Spinal cord (tissue), 10 donors: ENCODE data around the gene ZMYM3. TPM values are rescaled to one million over a fixed set of nuclear protein-coding genes. Genes with fewer than 3 reads are reported as not detected.

Experiments
- DNase-seq, 6 donors: peaks; one replicate each; pipeline versions ENCODE4 v3.0.0 to v3.0.0-alpha.2; 2013 to 2015; ENCODE audit warnings: low spot score in 6 of 6, low read depth in 4 of 6
- H3K27ac ChIP-seq: one replicate; pipeline ENCODE4 v1.5.1; 2013; ENCODE audit warnings: low read depth, low read length, control low read depth
- H3K27me3 ChIP-seq: one replicate; pipeline ENCODE4 v1.6.1; 2013; ENCODE audit warnings: low read length; ENCODE audit not compliant: control insufficient read depth, insufficient read depth
- H3K36me3 ChIP-seq: one replicate; pipeline ENCODE4 v1.6.1; 2013; ENCODE audit warnings: low read length; ENCODE audit not compliant: control insufficient read depth, insufficient read depth
- H3K4me1 ChIP-seq: one replicate; pipeline ENCODE4 v1.6.1; 2013; ENCODE audit warnings: low read length; ENCODE audit not compliant: control insufficient read depth, insufficient read depth
- H3K4me3 ChIP-seq: one replicate; pipeline ENCODE4 v1.5.1; 2013; ENCODE audit warnings: low read depth, low read length, control low read depth
- H3K9me3 ChIP-seq: one replicate; pipeline ENCODE4 v1.6.1; 2013; ENCODE audit warnings: low read length; ENCODE audit not compliant: control insufficient read depth, insufficient read depth
- WGBS: methylation state at CpG from one replicate; pipeline ENCODE4 v1.1.5; 2013; ENCODE audit warnings: missing lambda C conversion rate; ENCODE audit not compliant: insufficient coverage; 5-methylcytosine and 5-hydroxymethylcytosine counted together
- polyA plus RNA-seq, 2 donors: library from polyadenylated mRNA; unstranded; fragments of 120-200 nt; gene quantifications; one replicate each; pipeline ENCODE4 v1.2.1, GENCODE V29; 2013; ENCODE audit not compliant: insufficient read length in 2 of 2
- total RNA-seq, 2 donors: library from RNA; depleted of rRNA in 1 of 2; stranded (reverse); fragments of 120-200 nt in 1 of 2; fragments of >200 nt in 1 of 2; gene quantifications; one replicate each; pipeline versions ENCODE4 v1.2.3 to v1.2.4, GENCODE V29; 2013 to 2014
- donor health status: healthy.

The ZMYM3 gene
- total and polyA plus RNA-seq, 4 donors, result 26.4 to 54.2 (median 39.6) TPM

DNA sequence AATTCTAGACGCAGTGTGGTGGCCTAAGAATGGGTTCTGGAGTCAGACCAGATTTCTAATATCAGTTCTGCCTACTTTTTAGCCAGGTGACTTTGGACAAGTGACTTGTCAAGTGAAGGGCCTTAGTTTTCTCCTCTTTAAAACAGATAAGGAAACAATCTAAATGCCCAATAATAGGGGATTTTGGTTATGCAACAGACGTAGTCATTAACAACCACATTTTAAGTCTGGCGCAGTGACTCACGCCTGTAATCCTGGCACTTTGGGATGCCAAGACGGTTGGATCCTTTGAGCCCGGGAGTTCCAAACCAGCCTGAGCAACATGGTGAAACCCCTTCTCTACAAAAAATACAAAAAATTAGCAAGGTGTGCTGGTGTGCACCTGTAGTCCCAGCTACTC is 2.1 kb upstream of the ZMYM3 start:
- H3K27ac ChIP-seq, result no peak overlapping the region

DNA sequence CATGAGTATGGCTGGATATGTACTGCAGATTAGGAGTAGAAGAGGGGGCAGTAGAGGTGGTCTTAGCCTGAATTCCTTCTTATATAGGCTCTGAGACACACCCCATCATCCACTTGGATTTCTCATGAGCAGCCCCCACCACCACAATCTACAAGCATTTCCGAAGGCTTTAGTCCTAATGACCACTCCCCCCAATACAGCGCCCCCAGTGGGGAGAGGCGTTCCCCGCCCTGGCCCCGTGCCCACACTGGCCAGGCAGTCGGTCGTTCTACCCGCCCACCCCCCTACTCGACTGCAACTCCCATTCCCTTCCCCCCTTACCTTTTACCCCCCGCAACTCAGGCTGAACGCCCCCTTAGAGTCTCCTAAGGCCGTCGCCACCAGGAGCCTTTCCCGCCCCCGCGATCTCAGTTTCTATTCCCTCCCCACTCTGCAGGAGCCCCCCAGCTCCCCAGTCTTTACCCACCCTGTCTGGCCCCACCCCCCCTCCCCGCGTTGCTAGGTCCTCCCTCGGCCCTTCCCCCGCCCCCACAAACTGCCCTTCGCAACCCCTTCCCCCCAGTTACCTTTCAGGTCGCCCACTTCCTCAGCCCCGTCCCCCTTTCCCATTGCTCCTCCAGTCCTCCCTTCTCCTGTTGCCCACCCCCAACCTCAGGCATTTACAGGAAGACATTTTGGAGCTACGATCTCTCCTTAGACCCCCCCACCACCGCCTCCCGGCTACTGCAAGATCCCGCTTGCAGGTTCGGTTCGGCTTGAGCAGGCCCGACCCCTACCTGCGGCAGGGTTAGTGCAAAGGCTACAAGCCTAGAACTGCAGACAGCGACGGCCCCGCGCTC is 468 bp downstream of the ZMYM3 start:
- peak overlapping the region; percentile 70 for H3K4me3 ChIP-seq
- DNase-seq, result peak in 2 of 6 donors; percentile 64 to 71
- no peaks in the 10 kb centered on the region for H3K27me3 ChIP-seq
- 23% methylated on average over 25 of the region's 35 CpGs for WGBS
- H3K36me3 ChIP-seq, result peaks cover 19% of the 10 kb centered on the region
- peak overlapping the region; percentile 67 for H3K27ac ChIP-seq
- no peaks in the 10 kb centered on the region for H3K9me3 ChIP-seq
- peaks cover 19% of the 10 kb centered on the region for H3K4me1 ChIP-seq

More for the DNA sequence above, 2.1 kb upstream of the ZMYM3 start:
- Histone ChIP-seq H3K9me3 (no peaks in the 10 kb centered on the region), H3K36me3 (no peaks in the 10 kb centered on the region), H3K27me3 (no peaks in the 10 kb centered on the region), H3K4me3 (no peak overlapping the region), H3K4me1 (peaks cover 16% of the 10 kb centered on the region)
- no peak for DNase-seq
- WGBS, result 72% methylated on average over 4 of the region's 6 CpGs

DNA sequence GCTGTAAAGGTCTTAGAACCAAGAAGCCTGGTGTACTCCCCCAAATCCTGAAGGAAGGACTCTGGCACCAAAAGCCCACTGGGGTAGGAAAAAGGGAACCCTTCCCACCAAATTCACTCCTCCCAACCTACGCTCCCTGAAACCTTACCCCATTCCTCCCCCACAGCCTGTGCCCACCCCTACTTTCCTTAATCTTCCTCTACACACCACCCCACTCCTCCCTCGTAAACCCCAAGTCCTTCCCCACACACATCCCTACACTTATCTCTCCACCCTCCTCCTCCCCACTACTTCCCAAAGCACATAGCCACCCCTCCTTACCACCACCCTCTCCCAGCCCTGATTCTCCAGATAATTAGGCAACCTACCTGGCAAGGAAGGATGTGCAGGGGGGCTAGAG is 1.7 kb downstream of the ZMYM3 start:
- peaks cover 19% of the 10 kb centered on the region for H3K4me1 ChIP-seq
- H3K9me3 ChIP-seq, result no peaks in the 10 kb centered on the region
- H3K4me3 ChIP-seq, result no peak overlapping the region
- DNase-seq, result no peak
- WGBS, result 51% methylated on average over 2 of the region's 2 CpGs
- H3K27me3 ChIP-seq, result no peaks in the 10 kb centered on the region
- peaks cover 32% of the 10 kb centered on the region for H3K36me3 ChIP-seq
- H3K27ac ChIP-seq, result no peak overlapping the region

DNA sequence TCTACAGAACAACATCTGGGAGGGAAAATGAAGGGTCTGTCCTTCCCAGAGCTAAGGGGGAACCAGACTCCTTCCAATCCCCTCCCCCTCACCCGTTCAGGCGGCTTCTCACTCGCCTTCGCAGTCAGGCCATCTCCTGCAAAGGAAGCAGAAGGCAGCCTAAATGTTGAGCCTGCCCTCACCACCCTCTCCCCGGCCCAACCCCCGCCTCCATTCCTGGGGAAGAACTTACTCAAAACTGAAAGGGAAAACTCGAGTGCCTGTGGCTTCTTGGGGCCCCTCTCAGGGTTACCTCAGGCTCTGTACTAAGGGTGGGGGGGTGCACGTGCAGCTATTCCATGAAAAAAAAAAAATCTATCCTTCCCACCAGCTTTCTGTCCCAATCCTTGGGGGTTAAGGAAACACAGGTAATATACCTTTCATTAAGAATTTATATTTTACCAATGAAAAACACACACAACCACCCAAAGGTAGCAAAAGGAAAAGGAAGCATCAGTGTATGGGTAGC is 2.4 kb downstream of the ZMYM3 start:
- Histone ChIP-seq H3K4me1 (peaks cover 19% of the 10 kb centered on the region), H3K27me3 (no peaks in the 10 kb centered on the region), H3K4me3 (no peak overlapping the region), H3K9me3 (no peaks in the 10 kb centered on the region), H3K27ac (no peak overlapping the region), H3K36me3 (peaks cover 36% of the 10 kb centered on the region)
- WGBS, result 16% methylated on average over 4 of the region's 8 CpGs
- peak in 1 of 6 donors; percentile 1 for DNase-seq

DNA sequence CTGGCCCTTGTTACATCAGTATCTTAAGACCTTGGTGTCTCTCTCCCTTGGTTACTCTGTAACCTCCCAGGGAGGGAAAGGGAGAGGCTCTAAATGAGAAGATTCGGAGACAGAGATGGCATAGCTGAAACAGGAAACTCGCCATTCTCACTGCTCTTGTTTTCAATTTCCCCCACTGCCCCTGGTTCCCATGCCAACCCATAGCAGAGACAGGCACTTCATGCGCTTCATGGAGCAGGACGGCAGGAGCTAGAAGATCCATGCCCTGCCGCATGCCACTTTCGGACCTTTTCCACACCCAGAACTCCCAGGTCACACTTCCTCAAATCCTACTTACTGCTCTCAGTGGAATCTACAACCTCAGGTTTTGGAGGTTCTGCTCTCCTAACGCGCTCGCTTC is 3.1 kb downstream of the ZMYM3 start:
- DNase-seq, result no peak
- Histone ChIP-seq H3K4me3 (no peak overlapping the region), H3K27ac (no peak overlapping the region), H3K4me1 (peaks cover 19% of the 10 kb centered on the region), H3K36me3 (peaks cover 38% of the 10 kb centered on the region), H3K9me3 (no peaks in the 10 kb centered on the region), H3K27me3 (no peaks in the 10 kb centered on the region)
- 63% methylated on average over 5 of the region's 9 CpGs for WGBS

DNA sequence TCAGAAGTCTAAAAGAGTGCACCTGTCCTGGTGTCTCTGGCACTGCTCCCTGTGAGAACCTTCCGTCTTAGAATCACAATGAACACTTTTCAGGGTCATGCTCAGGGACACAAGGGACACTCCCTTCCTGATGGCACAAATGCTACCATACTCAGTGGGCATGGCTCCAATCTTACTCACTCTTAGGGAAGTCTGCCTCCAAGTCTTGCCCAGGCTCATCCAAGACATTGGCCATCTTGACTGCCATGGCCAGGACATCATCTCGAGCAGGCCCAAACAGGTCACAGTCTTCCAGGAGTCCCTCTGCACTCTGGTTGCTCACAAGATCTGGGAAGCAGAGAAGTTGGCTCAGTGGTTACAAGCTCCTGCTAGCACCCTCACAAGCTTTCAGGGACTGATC is 8.8 kb downstream of the ZMYM3 start:
- DNase-seq, result no peak
- H3K4me1 ChIP-seq, result no peaks in the 10 kb centered on the region
- H3K27ac ChIP-seq, result no peak overlapping the region
- no peak overlapping the region for H3K4me3 ChIP-seq
- peaks cover 78% of the 10 kb centered on the region for H3K36me3 ChIP-seq
- H3K27me3 ChIP-seq, result no peaks in the 10 kb centered on the region
- 78% methylated on average over 2 of the region's 2 CpGs for whole genome bisulfite sequencing
- H3K9me3 ChIP-seq, result no peaks in the 10 kb centered on the region

DNA sequence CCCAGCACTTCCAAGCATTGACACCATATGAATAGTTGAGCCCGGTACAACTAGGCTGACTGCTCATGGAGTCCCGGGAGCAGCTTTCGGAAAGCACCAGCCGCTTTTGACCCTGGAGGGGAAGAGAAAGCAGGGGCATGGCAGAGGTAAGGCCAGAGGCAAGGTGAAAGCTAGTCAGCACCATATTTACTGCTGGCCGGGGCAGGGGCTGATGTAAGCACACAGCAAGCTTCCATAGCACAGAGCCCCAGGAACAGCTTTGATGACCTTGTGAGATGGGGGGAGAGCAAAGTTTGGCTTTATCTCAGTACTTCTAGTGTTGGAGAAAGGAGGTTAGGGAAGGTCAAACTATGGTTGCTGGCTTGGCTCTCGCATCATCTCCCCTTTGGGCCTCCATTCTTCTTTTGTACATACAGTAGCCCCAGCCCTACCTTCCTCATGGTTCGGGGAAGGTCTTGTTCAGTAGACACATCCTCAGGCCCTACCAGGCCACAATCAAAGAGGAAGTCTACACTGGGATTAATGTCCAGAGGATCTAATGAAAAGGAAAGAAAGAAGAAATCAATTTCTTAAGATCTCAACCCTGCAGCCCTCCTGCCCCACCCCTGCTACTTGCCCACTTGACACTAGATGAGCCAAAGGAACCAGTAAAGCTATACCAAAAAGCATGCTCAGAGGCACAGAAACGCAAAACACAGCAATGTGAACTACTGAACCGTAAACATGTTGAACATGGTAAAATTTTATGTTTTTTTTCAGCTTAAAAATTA is 9.4 kb downstream of the ZMYM3 start:
- H3K36me3 ChIP-seq, result peaks cover 72% of the 10 kb centered on the region
- H3K9me3 ChIP-seq, result no peaks in the 10 kb centered on the region
- no peak overlapping the region for H3K4me3 ChIP-seq
- no peak overlapping the region for H3K27ac ChIP-seq
- H3K27me3 ChIP-seq, result no peaks in the 10 kb centered on the region
- no peak for DNase-seq
- no peaks in the 10 kb centered on the region for H3K4me1 ChIP-seq
- WGBS, result 85% methylated on average over 5 of the region's 9 CpGs

DNA sequence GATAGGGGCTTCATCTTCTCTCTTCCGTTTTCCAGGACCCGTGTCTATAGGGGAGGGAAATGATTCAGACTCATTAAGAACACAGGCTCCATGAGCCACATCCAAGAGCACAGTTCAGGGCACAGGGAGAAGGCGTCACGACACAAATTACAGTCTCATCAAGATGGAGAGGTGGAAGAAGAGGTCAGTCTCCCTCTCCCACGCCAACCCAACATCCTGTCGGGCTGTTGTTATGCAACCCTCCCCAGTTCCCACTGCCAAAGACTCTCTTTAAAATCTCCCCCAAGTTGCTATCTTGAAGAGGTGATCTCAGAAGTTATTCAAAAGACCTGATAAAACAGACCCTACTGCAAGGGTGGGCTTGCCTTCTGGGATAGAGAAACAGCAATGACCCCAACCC is 12.6 kb downstream of the ZMYM3 start:
- Histone ChIP-seq H3K36me3 (peaks cover 46% of the 10 kb centered on the region), H3K9me3 (no peaks in the 10 kb centered on the region), H3K27me3 (no peaks in the 10 kb centered on the region), H3K4me1 (no peaks in the 10 kb centered on the region), H3K27ac (no peak overlapping the region), H3K4me3 (no peak overlapping the region)
- WGBS, result no CpG with 5 or more reads among the region's 6 CpGs
- DNase-seq, result no peak

DNA sequence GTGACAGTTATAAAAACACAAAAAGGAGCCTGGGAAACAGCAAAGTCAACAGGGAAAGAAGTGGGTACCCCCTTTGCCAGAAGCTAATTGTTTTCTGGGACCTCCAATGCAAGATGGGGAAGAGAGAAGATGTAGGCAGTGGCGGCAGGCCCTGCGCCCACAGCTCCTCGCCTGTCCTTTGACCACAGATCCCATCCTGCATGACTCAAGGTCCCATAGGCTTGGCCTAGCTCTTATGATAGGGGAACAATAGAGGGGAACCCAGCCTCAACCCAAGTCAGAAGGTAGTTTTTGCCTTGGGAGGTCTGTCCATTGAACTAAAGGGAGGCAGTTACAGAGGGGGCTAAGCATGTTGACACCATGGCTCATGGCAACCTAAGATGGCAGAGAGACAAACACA is 14.2 kb downstream of the ZMYM3 start:
- Histone ChIP-seq H3K36me3 (peaks cover 35% of the 10 kb centered on the region), H3K4me1 (no peaks in the 10 kb centered on the region), H3K27ac (no peak overlapping the region), H3K27me3 (no peaks in the 10 kb centered on the region), H3K9me3 (no peaks in the 10 kb centered on the region), H3K4me3 (no peak overlapping the region)
- no CpG with 5 or more reads among the region's 3 CpGs for WGBS
- DNase-seq, result no peak
